NK-92 (cell line): ENCODE measurements around the gene PKIB.
"Not testable (repeated sequence)": the region's sequence is repeated elsewhere in the genome, so short reads cannot be mapped to it uniquely, and the experiment has no call there.

ENCODE experiments used
- DNase-seq: peaks from one replicate; lab custom pipeline; 2025; ENCODE audit not compliant: unreplicated experiment; lab: John Stamatoyannopoulos, UW

PKIB gene

DNA sequence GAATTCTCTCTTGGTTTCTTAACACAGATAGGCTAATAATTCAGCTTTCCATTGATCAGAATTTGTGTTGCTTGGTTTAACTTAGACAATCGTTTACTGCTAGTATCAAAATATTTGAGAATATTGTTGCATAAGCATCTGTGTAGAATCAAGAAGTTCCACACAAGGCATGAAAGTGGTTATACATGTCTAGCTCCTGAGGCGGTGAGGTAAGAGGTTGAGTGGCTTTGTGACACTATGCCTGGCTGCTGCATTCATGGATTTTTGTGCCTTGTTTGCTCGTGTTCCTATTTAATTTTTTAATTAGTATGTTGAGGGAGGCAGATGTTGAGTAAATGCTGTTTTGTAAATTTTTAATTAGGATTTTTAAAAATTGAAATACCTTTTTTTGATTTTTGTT lies 10.2 kb downstream of the PKIB start:
- DNase-seq: no peak

- DNase-seq: no peak
Measured at GRCh38 chr6:122620902-122621301, 10.7 kb downstream of the PKIB start.

DNA sequence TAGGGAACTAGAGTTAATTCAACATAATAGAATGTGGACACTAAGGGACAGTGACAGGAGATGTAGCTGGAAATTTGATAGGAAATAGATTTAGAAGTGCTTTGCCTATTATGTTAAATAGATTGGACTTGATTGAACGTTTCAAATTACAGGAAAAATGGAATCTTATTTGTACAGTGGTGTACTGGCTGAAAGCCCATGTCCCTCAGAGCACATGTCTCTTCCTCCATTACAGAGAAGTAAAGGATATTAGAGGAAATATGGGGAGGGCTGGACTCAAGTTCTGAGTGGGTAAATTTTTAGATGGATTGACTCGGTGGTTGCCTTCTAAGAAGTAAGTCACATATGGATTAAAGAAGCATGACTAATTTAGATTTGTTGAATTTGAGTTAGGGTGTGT lies 11.4 kb downstream of the PKIB start:
- no peak for DNase-seq

- no peak for DNase-seq
Measured at GRCh38 chr6:122622479-122622878, 12.3 kb downstream of the PKIB start.

DNA sequence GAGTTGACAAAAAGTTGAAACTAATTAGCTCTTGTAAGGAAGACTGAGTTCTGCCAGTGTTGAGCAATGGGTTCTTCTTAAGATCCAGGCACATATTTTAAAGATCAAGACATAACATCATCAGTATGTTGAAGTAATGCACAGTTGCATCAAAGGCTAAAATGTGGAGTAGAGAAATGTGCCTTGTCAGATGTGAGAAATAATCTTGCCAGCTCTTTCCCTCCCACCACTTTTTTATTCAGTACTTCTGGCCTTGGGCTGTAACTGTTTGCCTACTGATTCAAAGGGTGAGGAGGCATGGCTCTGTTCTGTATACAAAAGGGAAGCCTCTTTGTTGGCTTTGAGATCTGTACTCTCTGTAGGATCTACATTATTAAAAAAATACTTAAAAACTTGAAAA lies 13.1 kb downstream of the PKIB start:
- no peak for DNase-seq

- no peak for DNase-seq
Measured at GRCh38 chr6:122624853-122625252, 14.6 kb downstream of the PKIB start.

- no peak for DNase-seq
Measured at GRCh38 chr6:122628714-122629113, 18.5 kb downstream of the PKIB start.

DNA sequence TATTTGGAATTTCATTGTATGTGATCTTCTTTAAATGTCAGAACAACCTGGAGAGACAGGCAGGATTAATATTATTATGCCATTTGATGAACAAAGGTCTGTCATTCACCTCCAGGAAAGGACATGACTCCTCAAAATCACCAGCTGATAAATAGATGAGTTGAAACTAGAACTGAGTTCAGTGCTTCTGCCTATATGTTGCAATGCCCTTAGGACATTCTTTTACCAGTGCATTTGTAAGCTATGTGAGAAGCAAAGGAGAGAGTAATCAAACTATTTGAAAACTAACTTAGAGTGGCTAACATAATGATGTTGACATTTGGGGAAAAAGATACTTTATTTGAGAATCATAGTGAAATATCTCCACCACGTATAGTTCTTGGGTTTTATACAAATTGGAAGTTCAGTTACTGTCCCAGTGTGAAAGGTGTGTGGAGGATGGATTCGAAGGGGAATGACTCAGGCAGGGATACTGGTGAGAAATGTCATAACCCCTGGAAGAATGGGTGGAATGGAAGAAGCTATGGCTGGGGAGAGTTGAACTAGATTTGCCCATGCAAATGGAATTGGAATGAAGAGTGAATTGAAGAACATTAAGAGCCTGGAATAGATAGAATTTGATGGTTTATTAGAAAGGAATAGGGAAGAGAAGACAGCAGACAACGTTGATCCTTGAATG lies 21.5 kb downstream of the PKIB start:
- DNase-seq: no peak

- no peak for DNase-seq
Measured at GRCh38 chr6:122640366-122640765, 30.2 kb downstream of the PKIB start.

DNA sequence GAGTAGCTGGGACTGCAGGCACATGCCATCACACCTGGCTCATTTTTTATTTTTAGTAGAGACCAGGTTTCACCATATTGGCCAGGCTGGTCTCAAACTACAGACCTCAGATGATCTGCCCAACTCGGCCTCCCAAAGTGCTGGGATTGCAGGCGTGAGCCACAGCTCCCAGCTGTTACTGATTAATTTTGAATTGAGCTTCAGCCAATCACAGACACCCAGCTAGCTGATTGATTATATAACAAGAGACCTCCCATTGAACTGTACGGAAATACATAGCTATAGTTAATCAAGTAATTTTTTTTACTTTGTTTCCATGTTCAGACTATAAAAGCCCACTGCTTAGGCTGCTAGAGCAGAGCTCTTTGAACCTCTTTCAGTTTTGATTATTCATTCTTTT lies 31.6 kb downstream of the PKIB start:
- no peak for DNase-seq

- DNase-seq: not testable (repeated sequence)
Measured at GRCh38 chr6:122642604-122643003, 32.4 kb downstream of the PKIB start.

GRCh38 chr6:122645256-122645655 lies 35.1 kb downstream of the PKIB start:
- DNase-seq: no peak

GRCh38 chr6:122647765-122648164 lies 37.6 kb downstream of the PKIB start:
- DNase-seq: no peak

- no peak for DNase-seq
Measured at GRCh38 chr6:122648726-122649125, 38.5 kb downstream of the PKIB start.

DNA sequence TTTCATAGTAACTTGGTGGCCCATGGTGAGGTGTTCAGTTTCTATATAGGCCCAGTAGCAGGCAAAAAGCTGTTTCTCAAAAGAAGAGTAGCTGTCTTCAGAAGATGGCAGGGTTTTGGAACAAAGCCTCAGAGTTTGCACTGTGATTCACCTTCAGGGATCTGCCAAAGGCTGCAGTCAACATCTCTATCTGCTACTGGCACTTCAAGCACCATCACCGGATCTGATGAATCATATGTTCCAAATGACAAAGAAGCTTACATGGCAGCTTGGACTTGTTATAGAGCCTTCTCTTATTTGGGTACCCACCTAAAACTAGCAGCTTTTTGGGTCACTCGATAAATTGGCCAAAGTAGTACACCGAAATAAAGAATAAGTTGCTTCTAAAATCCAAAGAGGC lies 39.5 kb downstream of the PKIB start:
- no peak for DNase-seq

- DNase-seq: no peak
Measured at GRCh38 chr6:122650403-122650802, 40.2 kb downstream of the PKIB start.

DNA sequence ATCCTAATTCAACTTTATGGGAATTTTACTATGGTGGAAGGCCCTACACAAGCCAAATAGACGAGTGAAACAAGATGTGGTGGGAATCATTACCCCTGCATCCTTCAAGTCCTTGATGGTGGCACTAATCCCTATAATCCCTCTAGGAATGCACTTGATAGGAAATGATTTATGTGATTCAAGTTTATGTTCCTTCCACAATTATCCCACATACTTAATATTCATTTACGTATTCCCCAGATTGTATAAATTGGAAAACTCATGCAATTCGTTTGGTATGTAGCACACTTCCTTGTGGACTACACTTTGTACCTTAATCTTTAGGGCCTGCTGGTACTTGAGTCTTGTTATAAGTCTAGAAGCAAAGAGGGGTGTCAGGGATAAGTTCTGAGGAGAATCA lies 40.8 kb downstream of the PKIB start:
- no peak for DNase-seq

- DNase-seq: no peak
Measured at GRCh38 chr6:122651604-122652003, 41.4 kb downstream of the PKIB start.

DNA sequence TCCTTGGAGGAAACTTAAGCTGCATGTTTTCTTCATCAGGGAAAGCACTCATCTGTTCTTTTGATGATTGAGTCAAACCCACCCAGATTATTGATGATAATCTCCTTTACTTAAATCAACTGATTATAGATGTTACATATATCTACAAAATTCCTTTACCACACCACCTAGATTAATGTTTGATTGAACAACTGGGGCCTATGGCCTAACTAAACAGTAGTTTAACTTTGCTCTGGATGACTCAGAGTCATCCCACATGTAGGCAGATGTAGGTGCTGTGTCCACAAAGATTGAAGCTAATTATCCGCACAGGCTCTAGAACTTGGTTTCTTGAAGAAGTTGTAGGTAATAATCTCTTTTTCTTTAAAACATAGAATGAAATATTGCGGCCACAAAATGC lies 42.2 kb downstream of the PKIB start:
- no peak for DNase-seq

- no peak for DNase-seq
Measured at GRCh38 chr6:122653094-122653493, 42.9 kb downstream of the PKIB start.

DNA sequence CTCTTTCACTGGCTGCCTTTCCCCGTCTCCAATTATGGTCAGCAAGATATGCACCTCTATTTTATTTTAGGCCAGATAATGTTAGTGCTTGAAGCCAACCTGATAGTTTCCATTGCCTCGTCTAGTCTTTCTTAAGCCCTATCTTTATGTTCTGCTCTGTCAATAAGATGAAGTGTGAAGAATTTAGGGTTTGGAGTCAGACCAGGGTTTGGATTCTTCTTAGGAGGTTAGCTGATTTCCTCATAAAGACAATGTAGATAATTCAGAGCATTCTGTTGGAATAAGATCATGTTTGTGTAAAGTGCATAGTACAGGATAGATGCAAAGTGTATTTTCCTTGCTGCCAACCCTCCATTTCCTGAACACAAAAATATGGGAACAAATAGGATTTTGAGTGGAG lies 43.8 kb downstream of the PKIB start:
- DNase-seq: no peak

- DNase-seq: no peak
Measured at GRCh38 chr6:122657601-122658000, 47.4 kb downstream of the PKIB start.

DNA sequence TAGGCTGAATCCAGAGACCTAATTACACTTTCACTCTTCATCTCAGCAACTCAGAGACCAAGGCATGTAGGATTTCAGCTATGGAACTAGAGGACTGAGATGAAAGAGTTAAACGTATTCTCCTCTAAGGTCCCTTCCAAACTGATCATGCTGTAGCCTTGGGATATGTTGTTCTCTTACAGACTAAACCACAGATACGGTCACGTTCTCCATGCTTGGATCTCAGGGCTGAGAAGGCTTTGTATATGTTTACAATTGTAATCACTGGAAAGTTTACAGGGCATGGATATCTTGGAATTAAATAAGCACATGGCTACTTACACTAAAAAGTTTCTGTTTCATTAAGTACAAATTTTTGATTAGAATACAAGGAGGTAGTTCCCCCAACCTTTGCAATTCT lies 50.1 kb downstream of the PKIB start:
- DNase-seq: no peak

DNA sequence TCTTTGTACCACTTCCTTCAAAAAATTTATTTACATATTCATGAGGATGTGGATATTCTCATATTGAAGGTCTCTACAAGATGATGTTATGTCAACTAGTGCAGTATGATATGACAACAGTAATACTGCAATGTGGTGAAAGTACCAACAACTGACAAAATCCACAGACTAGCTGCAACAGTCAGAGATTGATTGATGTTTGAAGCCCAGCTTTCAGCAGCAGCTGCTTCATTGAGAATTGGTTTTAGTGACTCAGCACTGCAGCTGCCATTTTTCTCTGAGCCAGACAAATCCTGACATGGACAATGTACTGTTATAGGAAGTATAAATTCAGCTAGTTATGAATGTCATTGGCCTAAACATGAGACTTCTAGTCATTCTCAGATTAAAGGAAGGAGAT lies 53.8 kb downstream of the PKIB start:
- DNase-seq: no peak
